A549 treated with dexamethasone at 1 μM for 4 hours (cell line): ENCODE measurements around the gene CDH20. TPM values are rescaled to one million over a fixed set of nuclear protein-coding genes. Genes with fewer than 3 reads are reported as not detected.

Source experiments
- total RNA-seq: library from RNA; stranded (reverse); fragments of 200-300 nt; extraction: Qiagen RNA extraction; gene quantifications from 5 replicates; pipeline ENCODE4 v1.2.3, GENCODE V29; 2022

CDH20 gene
- total RNA-seq, result not detected in 5 replicates

GRCh38 chr18:61333271-61333745 is at the start of gene CDH20:
CDH20 (plus strand) TSS chr18:61333430.

